ENCODE results near the gene BAHCC1. TPM values are rescaled to one million over a fixed set of nuclear protein-coding genes. Genes with fewer than 3 reads are reported as not detected.

The BAHCC1 gene
- polyA plus RNA-seq, 3 donors from 2014 or later, result 0.02 TPM; not detected in 2

- DNase-seq, result no peak
- H3K36me3 Mint-ChIP-seq, result no peaks in the 10 kb centered on the region
- H3K4me3 Mint-ChIP-seq, result no peak overlapping the region
- H3K4me1 Mint-ChIP-seq, result no peaks in the 10 kb centered on the region
- H3K27me3 Mint-ChIP-seq (ENCODE audit: low read depth in 3 of 3), result peaks cover 0 to 4% (median 2%) of the 10 kb centered on the region in 3 donors
- no peaks in the 10 kb centered on the region for H3K9me3 Mint-ChIP-seq
- no peak overlapping the region for H3K27ac Mint-ChIP-seq
Observed at GRCh38 chr17:81465910-81466309, 70.7 kb downstream of the BAHCC1 start.

GRCh38 chr17:81466564-81467472, 71.6 kb downstream of the BAHCC1 start:
- Mint-ChIP-seq H3K27ac (no peak overlapping the region), H3K4me1 (no peaks in the 10 kb centered on the region), H3K9me3 (no peaks in the 10 kb centered on the region), H3K36me3 (no peaks in the 10 kb centered on the region), H3K27me3 (ENCODE audit: low read depth in 3 of 3) (peaks cover 0 to 4% (median 2%) of the 10 kb centered on the region in 3 donors), H3K4me3 (no peak overlapping the region)
- no peak for DNase-seq

DNA sequence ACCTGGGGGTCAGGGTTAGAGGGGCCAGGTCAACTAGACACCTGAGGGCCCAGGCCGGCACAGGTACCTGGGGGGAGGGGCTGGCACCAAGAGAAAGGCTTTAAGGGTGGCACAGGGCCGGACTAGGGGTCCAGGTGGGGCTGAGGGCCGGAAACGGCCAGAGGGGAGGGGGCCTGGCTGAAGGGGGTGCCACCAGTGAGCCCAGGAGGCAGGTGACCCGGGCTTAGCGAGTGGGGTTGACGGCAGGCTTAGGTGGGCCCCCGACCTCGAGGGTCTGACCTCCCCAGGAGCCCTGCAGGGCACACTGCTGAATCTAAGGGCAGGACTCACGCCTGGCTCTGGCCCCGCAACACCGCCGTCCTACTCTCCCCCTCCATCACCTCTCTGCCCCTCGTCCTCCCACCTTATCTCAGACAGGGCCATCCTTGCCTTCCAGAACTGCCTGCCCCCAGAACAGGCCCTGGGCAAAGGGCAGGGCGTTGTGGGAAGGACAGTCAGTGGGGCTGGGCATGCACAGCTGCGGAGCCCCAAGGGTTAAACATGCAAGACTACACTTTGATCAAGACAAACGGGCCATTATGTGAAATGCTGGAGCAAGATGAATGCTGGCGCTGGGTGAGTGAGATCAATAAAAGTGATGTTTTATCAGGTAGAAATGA, 73.0 kb downstream of the BAHCC1 start:
- no peaks in the 10 kb centered on the region for H3K4me1 Mint-ChIP-seq
- peaks cover 0 to 7% (median 3%) of the 10 kb centered on the region in 3 donors for H3K27me3 Mint-ChIP-seq (ENCODE audit: low read depth in 3 of 3)
- no peak overlapping the region for H3K27ac Mint-ChIP-seq
- no peak for DNase-seq
- no peak overlapping the region for H3K4me3 Mint-ChIP-seq
- H3K36me3 Mint-ChIP-seq, result no peaks in the 10 kb centered on the region
- no peaks in the 10 kb centered on the region for H3K9me3 Mint-ChIP-seq

- H3K4me3 Mint-ChIP-seq, result no peak overlapping the region
- H3K27me3 Mint-ChIP-seq (ENCODE audit: low read depth in 3 of 3), result peaks cover 0 to 7% (median 3%) of the 10 kb centered on the region in 3 donors
- no peak for DNase-seq
- no peak overlapping the region for H3K27ac Mint-ChIP-seq
- no peaks in the 10 kb centered on the region for H3K9me3 Mint-ChIP-seq
- no peaks in the 10 kb centered on the region for H3K4me1 Mint-ChIP-seq
- no peaks in the 10 kb centered on the region for H3K36me3 Mint-ChIP-seq
Observed at GRCh38 chr17:81468770-81469121, 73.5 kb downstream of the BAHCC1 start.

- Mint-ChIP-seq H3K27ac (no peak overlapping the region), H3K4me3 (no peak overlapping the region), H3K36me3 (no peaks in the 10 kb centered on the region), H3K27me3 (ENCODE audit: low read depth in 3 of 3) (peaks cover 0 to 7% (median 3%) of the 10 kb centered on the region in 3 donors), H3K4me1 (no peaks in the 10 kb centered on the region), H3K9me3 (no peaks in the 10 kb centered on the region)
- DNase-seq, result no peak
Observed at GRCh38 chr17:81469266-81469665, 74.0 kb downstream of the BAHCC1 start.

DNA sequence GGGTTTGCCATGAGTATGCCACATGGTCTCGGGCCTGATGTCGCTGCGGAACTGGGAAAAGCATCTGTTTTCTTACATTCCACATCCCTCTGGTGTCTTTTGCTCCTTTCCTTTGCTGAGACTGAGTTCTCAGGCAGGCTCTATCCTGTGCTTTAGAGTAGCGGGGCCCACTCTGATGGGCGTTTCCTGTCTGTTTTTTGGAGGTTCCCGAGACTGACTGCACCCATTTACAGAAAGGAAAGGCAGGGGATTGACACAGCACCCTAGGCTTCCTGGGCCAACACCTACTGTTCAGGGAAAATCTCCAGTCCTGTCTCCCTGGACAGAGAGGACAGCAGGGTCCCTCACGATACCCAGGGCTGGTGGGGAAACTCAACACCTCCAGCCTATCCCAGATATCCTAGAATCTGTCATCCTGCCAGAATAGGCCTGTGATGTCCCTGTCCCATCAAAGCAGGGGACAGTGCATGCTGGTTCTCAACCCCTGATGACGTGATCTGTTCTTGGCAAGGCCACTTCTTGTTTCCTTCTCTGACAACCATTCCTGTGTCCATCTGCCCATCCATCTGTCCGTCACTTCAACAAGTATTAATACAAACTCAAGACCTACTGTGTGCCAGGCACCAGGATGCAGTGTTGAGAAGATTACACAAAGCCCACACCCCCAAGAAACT, 75.2 kb downstream of the BAHCC1 start:
- Mint-ChIP-seq H3K9me3 (no peaks in the 10 kb centered on the region), H3K27me3 (ENCODE audit: low read depth in 3 of 3) (peaks cover 0 to 5% (median 3%) of the 10 kb centered on the region in 3 donors), H3K4me3 (no peak overlapping the region), H3K27ac (no peak overlapping the region), H3K36me3 (no peaks in the 10 kb centered on the region), H3K4me1 (no peaks in the 10 kb centered on the region)
- DNase-seq, result no peak

DNA sequence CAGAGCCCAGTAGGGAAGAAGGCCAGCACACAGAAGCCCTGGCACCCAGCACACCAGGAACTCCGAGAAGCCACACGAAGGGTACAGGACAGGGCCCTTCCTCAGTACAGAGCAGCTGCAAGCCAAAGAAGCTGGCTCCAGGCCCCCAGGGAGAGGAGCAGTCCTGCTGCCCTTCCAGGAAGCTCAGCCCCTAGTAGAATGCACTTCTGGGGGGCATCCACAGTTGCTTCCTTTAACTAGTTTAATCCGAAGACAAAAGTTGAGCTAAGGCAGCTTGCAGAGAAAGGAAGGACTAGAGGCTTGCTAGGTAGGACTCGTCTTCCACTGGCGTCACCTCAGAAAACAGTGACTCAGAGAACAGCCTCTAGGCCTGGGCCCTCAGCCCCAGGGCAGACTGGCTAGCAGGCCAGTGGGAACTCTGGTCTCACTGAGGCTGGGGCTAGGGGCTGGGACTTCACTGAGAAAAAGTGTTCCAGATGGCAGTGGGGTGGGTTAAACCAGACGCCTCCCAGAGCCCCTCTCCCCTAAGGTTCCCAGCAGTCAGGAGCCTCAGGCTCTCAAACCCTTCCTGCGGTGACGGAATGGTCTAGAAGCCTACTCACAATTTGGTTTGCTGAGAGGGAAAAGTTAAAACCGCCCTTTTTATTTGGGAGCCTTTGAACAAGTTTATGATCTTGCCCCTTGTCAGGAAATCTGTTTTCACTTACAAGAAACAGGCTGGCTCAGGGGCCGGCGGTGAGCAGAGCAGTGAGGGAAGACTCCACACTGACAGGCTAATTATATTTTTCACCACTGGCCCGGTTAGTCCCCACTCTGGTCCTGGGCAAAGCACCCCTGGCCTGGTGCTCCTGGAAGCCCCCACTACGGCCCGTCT, 75.9 kb downstream of the BAHCC1 start:
- Mint-ChIP-seq H3K4me1 (no peaks in the 10 kb centered on the region), H3K4me3 (no peak overlapping the region), H3K27me3 (ENCODE audit: low read depth in 3 of 3) (peaks cover 0 to 5% (median 3%) of the 10 kb centered on the region in 3 donors), H3K9me3 (no peaks in the 10 kb centered on the region), H3K27ac (no peak overlapping the region), H3K36me3 (no peaks in the 10 kb centered on the region)
- DNase-seq, result no peak

DNA sequence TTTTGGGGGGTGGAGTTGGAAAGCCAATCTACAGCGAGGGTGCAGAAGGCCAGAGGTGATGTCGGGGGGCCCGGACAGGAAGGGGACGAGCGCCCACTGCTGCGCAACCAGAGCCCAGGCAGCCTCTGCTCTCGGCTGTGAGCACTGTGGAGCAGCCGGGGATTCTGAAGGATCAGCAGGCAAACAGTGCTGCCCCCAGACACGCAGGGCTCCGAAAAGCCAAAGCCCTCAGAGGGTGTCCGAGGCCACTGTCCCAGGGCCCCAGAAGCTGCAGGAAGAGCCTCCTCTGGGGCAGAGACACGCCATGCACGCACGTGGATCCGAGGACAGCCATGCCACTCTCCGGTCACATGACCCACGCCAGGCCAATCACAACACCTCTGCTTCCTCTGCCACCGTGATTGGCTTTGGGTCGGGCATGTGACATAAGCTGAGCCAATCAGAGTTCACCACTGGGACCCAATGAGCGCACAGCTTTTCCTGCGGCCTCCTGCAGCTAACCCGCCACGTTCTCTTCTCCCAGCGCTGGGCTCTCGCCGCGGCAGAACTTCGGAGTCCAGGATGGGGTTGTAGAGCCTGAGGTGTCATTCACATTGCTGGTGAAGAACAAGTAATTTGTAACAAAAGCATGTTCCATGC, 76.7 kb downstream of the BAHCC1 start:
- peaks cover 0 to 5% (median 3%) of the 10 kb centered on the region in 3 donors for H3K27me3 Mint-ChIP-seq (ENCODE audit: low read depth in 3 of 3)
- no peaks in the 10 kb centered on the region for H3K4me1 Mint-ChIP-seq
- no peak overlapping the region for H3K27ac Mint-ChIP-seq
- H3K4me3 Mint-ChIP-seq, result no peak overlapping the region
- H3K36me3 Mint-ChIP-seq, result no peaks in the 10 kb centered on the region
- no peaks in the 10 kb centered on the region for H3K9me3 Mint-ChIP-seq
- no peak for DNase-seq

- Mint-ChIP-seq H3K36me3 (no peaks in the 10 kb centered on the region), H3K9me3 (no peaks in the 10 kb centered on the region), H3K4me3 (no peak overlapping the region), H3K4me1 (no peaks in the 10 kb centered on the region), H3K27ac (no peak overlapping the region), H3K27me3 (ENCODE audit: low read depth in 3 of 3) (peaks cover 0 to 6% (median 4%) of the 10 kb centered on the region in 3 donors)
- DNase-seq, result no peak
Observed at GRCh38 chr17:81473019-81473418, 77.8 kb downstream of the BAHCC1 start.

DNA sequence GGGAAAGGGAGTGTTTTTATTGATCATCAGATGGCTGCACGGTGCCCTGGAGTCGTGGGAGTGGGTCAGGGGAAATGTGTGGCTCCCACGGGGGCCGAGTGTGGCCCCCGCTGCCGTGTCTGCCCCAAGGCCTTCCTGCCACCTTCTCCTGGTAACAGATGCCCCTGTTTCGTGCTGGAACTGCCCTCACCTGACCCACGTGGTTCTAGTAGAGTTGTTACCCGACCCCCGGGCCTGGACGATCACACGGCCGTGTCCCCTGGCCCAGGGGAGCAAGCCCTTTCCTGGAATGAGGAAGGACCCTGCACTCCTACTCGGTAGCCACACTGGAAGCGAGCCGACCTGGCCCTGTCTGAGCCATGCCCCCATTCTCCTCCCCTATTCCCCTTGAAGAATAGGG, 79.7 kb downstream of the BAHCC1 start:
- no peaks in the 10 kb centered on the region for H3K36me3 Mint-ChIP-seq
- H3K27me3 Mint-ChIP-seq (ENCODE audit: low read depth in 3 of 3), result peaks cover 2 to 8% (median 8%) of the 10 kb centered on the region in 3 donors
- no peak overlapping the region for H3K4me3 Mint-ChIP-seq
- no peak overlapping the region for H3K27ac Mint-ChIP-seq
- no peaks in the 10 kb centered on the region for H3K9me3 Mint-ChIP-seq
- peaks cover 0 to 2% of the 10 kb centered on the region in 2 donors for H3K4me1 Mint-ChIP-seq
- DNase-seq, result no peak

- Mint-ChIP-seq H3K27ac (no peak overlapping the region), H3K4me3 (no peak overlapping the region), H3K4me1 (peaks cover 4 to 5% of the 10 kb centered on the region in 2 donors), H3K36me3 (no peaks in the 10 kb centered on the region), H3K9me3 (no peaks in the 10 kb centered on the region), H3K27me3 (ENCODE audit: low read depth in 3 of 3) (peaks cover 2 to 14% (median 9%) of the 10 kb centered on the region in 3 donors)
- DNase-seq, result no peak
Observed at GRCh38 chr17:81476097-81476496, 80.8 kb downstream of the BAHCC1 start.

DNA sequence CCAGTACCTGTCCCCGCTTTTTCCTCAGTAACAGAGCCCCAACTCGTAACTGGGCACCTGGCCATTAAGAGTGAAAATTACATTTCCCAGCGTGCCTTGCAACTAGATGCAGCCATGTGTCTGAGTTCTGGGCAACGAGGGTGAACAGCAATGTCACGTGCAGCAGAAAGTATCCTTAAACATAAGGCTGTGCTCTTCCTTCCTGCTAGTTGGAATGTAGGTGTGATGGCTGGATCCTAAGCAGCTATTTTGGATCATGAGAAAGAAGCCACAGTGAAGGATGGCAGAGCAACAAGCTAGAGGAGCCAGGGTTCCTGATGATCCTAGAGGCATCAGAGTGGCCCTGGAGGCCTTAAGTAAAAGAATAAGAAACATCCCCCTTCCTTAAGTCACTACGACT, 81.4 kb downstream of the BAHCC1 start:
- H3K9me3 Mint-ChIP-seq, result no peaks in the 10 kb centered on the region
- no peak overlapping the region for H3K27ac Mint-ChIP-seq
- no peaks in the 10 kb centered on the region for H3K36me3 Mint-ChIP-seq
- peaks cover 5 to 6% of the 10 kb centered on the region in 2 donors for H3K4me1 Mint-ChIP-seq
- DNase-seq, result no peak
- no peak overlapping the region for H3K4me3 Mint-ChIP-seq
- peaks cover 2 to 15% (median 11%) of the 10 kb centered on the region in 3 donors for H3K27me3 Mint-ChIP-seq (ENCODE audit: low read depth in 3 of 3)

DNA sequence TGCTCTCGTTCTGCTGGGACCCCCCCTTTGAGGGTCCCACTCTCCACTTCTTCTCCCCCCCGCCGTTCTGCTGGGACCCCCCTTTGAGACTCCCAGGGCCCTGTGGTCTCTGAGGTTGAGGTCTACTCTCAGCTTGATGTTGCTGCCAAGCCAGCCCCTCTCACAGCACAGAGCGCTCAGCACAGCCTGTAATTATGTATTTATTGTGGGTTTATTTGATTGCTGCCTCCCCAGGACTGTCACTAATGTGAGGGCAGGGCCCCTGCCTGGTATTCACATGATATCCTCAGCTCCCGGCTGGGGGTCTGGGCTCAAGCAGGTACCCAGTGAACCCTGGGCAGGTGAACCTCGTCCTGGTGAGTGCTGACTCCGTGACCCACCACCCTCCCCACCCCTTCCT, 81.9 kb downstream of the BAHCC1 start:
- H3K27me3 Mint-ChIP-seq (ENCODE audit: low read depth in 3 of 3), result peaks cover 2 to 20% (median 16%) of the 10 kb centered on the region in 3 donors
- DNase-seq, result no peak
- no peak overlapping the region for H3K27ac Mint-ChIP-seq
- no peak overlapping the region for H3K4me3 Mint-ChIP-seq
- H3K4me1 Mint-ChIP-seq, result peaks cover 8 to 10% of the 10 kb centered on the region in 2 donors
- no peaks in the 10 kb centered on the region for H3K36me3 Mint-ChIP-seq
- no peaks in the 10 kb centered on the region for H3K9me3 Mint-ChIP-seq

Data from immature natural killer cell (primary cell).